Measurements from ENCODE around the gene BSND. TPM values are rescaled to one million over a fixed set of nuclear protein-coding genes. Genes with fewer than 3 reads are reported as not detected.

The BSND gene
- total RNA-seq, 4 donors from 2014 or later: not detected

DNA sequence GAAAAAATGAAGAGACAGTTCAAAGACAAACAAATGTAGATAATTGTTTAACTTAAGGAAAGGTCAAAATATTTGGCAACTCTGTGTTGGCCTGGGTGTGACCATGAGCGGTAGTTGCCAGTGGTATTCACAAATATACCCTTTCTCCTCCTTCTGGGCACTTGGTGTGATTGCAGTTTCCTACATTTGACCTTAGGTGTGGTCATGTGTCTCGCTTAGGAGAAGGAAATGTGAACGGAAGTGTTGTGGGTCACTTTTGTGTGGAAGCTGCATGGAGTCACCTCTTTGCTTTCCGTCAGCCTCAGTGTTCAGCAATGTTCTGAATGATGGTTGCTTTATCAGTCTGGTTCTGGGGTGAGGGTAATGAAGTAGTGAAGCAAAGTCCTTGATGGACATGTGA, 37.2 kb downstream of the BSND start:
- DNase-seq (ENCODE audit: low spot score in 2 of 2): no peak
- intact Hi-C loops (cut with DNase I; ENCODE audit: low total_unique reads): no loop called here
- 62 to 67% methylated on average over 4 of the region's 4 CpGs for WGBS, 2 donors
- no peak overlapping the region for H3K4me3 ChIP-seq (ENCODE audit: low read depth, poor library complexity, severe bottlenecking)
- TF ChIP-seq, protein P1, sequence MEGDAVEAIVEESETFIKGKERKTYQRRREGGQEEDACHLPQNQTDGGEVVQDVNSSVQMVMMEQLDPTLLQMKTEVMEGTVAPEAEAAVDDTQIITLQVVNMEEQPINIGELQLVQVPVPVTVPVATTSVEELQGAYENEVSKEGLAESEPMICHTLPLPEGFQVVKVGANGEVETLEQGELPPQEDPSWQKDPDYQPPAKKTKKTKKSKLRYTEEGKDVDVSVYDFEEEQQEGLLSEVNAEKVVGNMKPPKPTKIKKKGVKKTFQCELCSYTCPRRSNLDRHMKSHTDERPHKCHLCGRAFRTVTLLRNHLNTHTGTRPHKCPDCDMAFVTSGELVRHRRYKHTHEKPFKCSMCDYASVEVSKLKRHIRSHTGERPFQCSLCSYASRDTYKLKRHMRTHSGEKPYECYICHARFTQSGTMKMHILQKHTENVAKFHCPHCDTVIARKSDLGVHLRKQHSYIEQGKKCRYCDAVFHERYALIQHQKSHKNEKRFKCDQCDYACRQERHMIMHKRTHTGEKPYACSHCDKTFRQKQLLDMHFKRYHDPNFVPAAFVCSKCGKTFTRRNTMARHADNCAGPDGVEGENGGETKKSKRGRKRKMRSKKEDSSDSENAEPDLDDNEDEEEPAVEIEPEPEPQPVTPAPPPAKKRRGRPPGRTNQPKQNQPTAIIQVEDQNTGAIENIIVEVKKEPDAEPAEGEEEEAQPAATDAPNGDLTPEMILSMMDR (IDR thresholded peaks at IDR 0.05): no peak
- no peak for TF ChIP-seq POLR2A (IDR thresholded peaks at IDR 0.05)

DNA sequence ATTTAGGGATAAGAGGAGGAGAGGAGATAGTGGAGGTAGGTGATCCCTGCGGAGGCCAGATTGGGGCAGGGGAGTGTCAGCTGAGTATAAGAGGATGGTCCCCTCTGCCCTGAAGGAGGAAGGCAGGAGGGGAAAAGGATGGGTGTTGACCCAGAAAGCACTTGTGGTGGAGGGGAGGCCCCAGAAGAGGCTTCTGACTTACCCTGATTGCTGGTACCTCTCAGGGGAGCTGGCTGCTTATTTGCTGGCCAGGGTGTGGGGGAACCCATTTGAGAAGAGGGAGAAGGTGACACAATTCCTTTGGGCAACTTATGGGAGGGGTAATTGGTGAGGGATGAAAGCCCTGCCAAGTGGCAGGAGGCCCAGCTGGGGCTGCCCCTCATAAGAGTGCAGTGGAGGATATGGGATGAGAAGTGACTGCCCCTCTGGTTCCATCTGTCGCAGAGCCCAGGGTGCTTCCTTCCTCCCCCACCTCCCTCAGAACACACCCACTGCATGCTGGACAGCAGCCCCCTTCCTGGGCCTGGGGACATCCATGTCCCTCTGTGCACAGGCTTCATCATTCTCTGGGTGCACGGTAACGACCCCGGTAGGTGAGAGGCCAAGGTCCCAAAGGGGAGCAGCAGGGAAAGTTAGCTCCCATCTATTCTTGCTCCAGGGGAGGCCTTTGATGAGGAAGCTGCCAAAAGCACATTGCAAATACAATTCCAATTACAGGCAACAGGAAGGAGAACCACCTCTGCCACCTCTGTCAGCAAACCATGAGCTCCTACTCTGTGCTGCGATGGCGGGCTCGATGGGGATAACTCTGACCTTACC, 39.2 kb downstream of the BSND start:
- TF ChIP-seq, protein P1 (IDR thresholded peaks at IDR 0.05): no peak
- no peak for TF ChIP-seq POLR2A (IDR thresholded peaks at IDR 0.05)
- 84 to 85% methylated on average over 7 to 8 of the region's 8 CpGs for WGBS, 2 donors
- no peak overlapping the region for H3K4me3 ChIP-seq (ENCODE audit: low read depth, poor library complexity, severe bottlenecking)
- DNase-seq (ENCODE audit: low spot score in 2 of 2): no peak
- intact Hi-C loops (cut with DNase I; ENCODE audit: low total_unique reads): no loop called here

DNA sequence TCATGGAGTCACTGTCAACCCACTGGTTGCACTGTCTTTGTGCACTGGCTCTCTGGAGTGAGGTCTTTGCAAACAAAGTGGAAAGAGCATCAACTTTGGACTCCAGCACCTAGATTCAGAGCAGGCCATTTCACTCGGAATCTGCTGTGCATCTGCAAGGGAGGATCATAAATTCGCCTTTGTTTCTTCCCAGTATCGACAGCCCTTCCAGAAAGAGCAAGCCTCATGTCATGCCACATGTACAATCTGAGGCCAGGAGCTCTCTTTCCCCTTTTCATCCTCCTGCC, 39.8 kb downstream of the BSND start:
- WGBS, 2 donors: 79 to 83% methylated on average over 3 of the region's 3 CpGs
- TF ChIP-seq, protein P1 (IDR thresholded peaks at IDR 0.05): no peak
- TF ChIP-seq POLR2A (IDR thresholded peaks at IDR 0.05): no peak
- DNase-seq (ENCODE audit: low spot score in 2 of 2): no peak
- no peak overlapping the region for H3K4me3 ChIP-seq (ENCODE audit: low read depth, poor library complexity, severe bottlenecking)
- intact Hi-C loops (cut with DNase I; ENCODE audit: low total_unique reads): no loop called here

DNA sequence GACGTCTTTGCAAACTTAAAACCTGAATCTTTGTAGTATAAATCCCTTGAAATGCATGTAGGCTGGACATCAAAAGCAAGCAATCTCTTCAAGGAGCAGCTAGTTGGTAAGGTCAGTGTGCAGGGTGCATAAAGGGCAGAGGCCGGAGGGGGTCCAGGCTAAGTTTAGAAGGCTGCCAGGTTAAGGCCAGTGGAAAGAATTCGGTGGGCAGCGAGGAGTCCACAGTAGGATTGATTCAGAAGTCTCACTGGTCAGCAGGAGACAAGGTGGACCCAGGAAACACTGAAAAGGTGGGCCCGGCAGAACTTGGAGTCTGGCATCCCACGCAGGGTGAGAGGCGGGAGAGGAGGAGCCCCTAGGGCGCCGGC, 40.2 kb downstream of the BSND start:
- 34 to 44% methylated on average over 9 of the region's 9 CpGs for WGBS, 2 donors

DNA sequence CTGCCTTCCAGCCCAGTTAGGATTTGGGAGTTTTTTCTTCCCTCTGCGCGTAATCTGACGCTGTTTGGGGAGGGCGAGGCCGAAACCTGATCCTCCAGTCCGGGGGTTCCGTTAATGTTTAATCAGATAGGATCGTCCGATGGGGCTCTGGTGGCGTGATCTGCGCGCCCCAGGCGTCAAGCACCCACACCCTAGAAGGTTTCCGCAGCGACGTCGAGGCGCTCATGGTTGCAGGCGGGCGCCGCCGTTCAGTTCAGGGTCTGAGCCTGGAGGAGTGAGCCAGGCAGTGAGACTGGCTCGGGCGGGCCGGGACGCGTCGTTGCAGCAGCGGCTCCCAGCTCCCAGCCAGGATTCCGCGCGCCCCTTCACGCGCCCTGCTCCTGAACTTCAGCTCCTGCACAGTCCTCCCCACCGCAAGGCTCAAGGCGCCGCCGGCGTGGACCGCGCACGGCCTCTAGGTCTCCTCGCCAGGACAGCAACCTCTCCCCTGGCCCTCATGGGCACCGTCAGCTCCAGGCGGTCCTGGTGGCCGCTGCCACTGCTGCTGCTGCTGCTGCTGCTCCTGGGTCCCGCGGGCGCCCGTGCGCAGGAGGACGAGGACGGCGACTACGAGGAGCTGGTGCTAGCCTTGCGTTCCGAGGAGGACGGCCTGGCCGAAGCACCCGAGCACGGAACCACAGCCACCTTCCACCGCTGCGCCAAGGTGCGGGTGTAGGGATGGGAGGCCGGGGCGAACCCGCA, 40.8 kb downstream of the BSND start, which contains the start of gene PCSK9:
PCSK9 (plus strand) TSS at position 207 of the 741 bp plus-strand sequence; CDS start at position 497, 290 bp downstream.
- TF ChIP-seq, protein P1 (IDR thresholded peaks at IDR 0.05): no peak
- no peak for TF ChIP-seq POLR2A (IDR thresholded peaks at IDR 0.05)
- no peak for DNase-seq (ENCODE audit: low spot score in 2 of 2)
- 0% methylated on average over 20 to 44 of the region's 67 CpGs for WGBS, 2 donors
- intact Hi-C loops (cut with DNase I; ENCODE audit: low total_unique reads): no loop called here
- H3K4me3 ChIP-seq (ENCODE audit: low read depth, poor library complexity, severe bottlenecking): peak within 1 kb of the TSS; percentile 9

More for the DNA sequence above, 40.2 kb downstream of the BSND start:
- H3K4me3 ChIP-seq (ENCODE audit: low read depth, poor library complexity, severe bottlenecking): no peak overlapping the region
- intact Hi-C loops (cut with DNase I; ENCODE audit: low total_unique reads): no loop called here
- TF ChIP-seq POLR2A (IDR thresholded peaks at IDR 0.05): no peak
- TF ChIP-seq, protein P1 (IDR thresholded peaks at IDR 0.05): no peak
- DNase-seq (ENCODE audit: low spot score in 2 of 2): no peak
